AG09309 (cell line): ENCODE measurements around the gene SEC14L1.
A peak's percentile ranks its signal among the peaks of the same experiment; 100 is the strongest.

Experiments
- DNase-seq: peaks from one replicate; pipeline ENCODE4 v3.0.0-alpha.2; 2010; ENCODE audit warnings: low read depth
- H3K4me3 ChIP-seq: 2 replicates; pipeline ENCODE4 v1.5.1; 2011; ENCODE audit warnings: mild to moderate bottlenecking, low read depth, low read length, moderate library complexity; ENCODE audit not compliant: control insufficient read depth
- CTCF ChIP-seq: IDR thresholded peaks from 2 replicates; pipeline ENCODE4 v1.5.1; 2011; ENCODE audit warnings: mild to moderate bottlenecking, low read depth, low read length, inconsistent platforms; ENCODE audit not compliant: insufficient read depth, control insufficient read depth; ENCODE audit errors: missing control alignments

SEC14L1 gene

GRCh38 chr17:77212081-77212832 lies 71.5 kb downstream of the SEC14L1 start:
- H3K4me3 ChIP-seq = no peak overlapping the region
- TF ChIP-seq CTCF = no peak
- no peak for DNase-seq

GRCh38 chr17:77212833-77213777 lies 72.3 kb downstream of the SEC14L1 start:
- no peak for DNase-seq
- no peak overlapping the region for H3K4me3 ChIP-seq
- no peak for TF ChIP-seq CTCF

- DNase-seq = no peak
- H3K4me3 ChIP-seq = no peak overlapping the region
- TF ChIP-seq CTCF = no peak
These were observed 73.0 kb downstream of the SEC14L1 start for GRCh38 chr17:77213778-77214132.

- no peak for TF ChIP-seq CTCF
- DNase-seq = no peak
- no peak overlapping the region for H3K4me3 ChIP-seq
These were observed 73.6 kb downstream of the SEC14L1 start for GRCh38 chr17:77214328-77214727.

- TF ChIP-seq CTCF = peak; percentile 58
- no peak overlapping the region for H3K4me3 ChIP-seq
- no peak for DNase-seq
These were observed 74.0 kb downstream of the SEC14L1 start for GRCh38 chr17:77214743-77215142.

GRCh38 chr17:77215281-77215680 lies 74.5 kb downstream of the SEC14L1 start:
- no peak overlapping the region for H3K4me3 ChIP-seq
- DNase-seq = no peak
- TF ChIP-seq CTCF = no peak
